Mononuclear cell (primary cell): Measurements from ENCODE around the gene PAIP2. TPM values are rescaled to one million over a fixed set of nuclear protein-coding genes. Genes with fewer than 3 reads are reported as not detected.
A peak's percentile ranks its signal among the peaks of the same experiment; 100 is the strongest.
"Not testable (repeated sequence)": the region's sequence is repeated elsewhere in the genome, so short reads cannot be mapped to it uniquely, and the experiment has no call there.

Experiments used
- H3K27me3 ChIP-seq: 2 replicates; pipeline ENCODE4 v1.6.0; 2011; ENCODE audit warnings: low read length, control low read depth; ENCODE audit not compliant: insufficient read depth
- H3K4me1 ChIP-seq: 2 replicates; pipeline ENCODE4 v1.5.1; 2011; ENCODE audit warnings: mild to moderate bottlenecking, low read length, control low read depth; ENCODE audit not compliant: insufficient read depth
- H3K4me3 ChIP-seq: 2 replicates; pipeline ENCODE4 v1.5.1; 2011; ENCODE audit warnings: mild to moderate bottlenecking, low read length, moderate library complexity
- H3K9me3 ChIP-seq: 2 replicates; pipeline ENCODE4 v1.5.1; 2011; ENCODE audit warnings: low read depth, mild to moderate bottlenecking, control low read depth, low read length
- total RNA-seq: library from RNA; depleted of rRNA; stranded (reverse); fragments of >200 nt; gene quantifications from one replicate; pipeline ENCODE4 v1.2.3, GENCODE V29; 2012

PAIP2 gene
- total RNA-seq, 1 donor = 129 TPM

GRCh38 chr5:139306197-139306596 is 35.5 kb upstream of the PAIP2 start:
- Histone ChIP-seq H3K4me3 (no peak overlapping the region), H3K9me3 (no peaks in the 10 kb centered on the region), H3K27me3 (no peaks in the 10 kb centered on the region), H3K4me1 (peaks cover 33% of the 10 kb centered on the region)

DNA sequence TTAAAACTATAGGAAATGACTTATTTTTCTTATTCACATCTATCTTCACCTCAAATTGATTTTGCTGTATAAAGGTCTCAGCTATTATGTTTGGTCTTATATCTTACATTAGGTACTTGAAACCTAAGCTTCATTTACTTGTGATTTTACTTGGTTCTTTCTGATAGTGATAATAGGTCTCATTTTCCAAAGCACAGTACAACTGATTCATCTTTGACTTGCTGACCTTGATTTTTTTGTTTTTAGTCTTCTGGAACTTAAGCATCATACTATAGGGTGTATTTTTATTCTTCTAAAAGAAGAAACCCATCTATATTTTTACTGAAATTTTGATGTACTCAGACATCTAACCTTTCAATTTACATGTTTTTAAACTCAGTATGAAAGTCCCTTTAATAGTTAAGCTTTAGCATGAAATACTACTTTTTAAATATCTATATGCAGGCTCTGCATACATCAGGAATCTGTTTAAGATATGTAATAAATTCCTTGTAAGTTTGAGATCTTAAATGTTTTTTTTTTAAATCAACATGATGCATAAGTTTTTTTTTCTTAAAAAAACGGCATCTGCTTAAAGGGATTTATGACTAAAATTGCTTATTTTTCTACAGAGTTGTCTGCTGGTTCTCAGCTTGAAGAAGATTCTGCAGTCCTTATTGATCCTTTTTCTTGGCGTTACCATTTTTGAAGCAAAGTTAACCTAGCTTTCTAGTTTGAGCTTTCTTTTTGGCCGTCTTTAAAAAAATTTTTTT is 34.9 kb upstream of the PAIP2 start:
- Histone ChIP-seq H3K4me3 (no peak overlapping the region), H3K4me1 (peaks cover 35% of the 10 kb centered on the region), H3K27me3 (no peaks in the 10 kb centered on the region), H3K9me3 (no peaks in the 10 kb centered on the region)

DNA sequence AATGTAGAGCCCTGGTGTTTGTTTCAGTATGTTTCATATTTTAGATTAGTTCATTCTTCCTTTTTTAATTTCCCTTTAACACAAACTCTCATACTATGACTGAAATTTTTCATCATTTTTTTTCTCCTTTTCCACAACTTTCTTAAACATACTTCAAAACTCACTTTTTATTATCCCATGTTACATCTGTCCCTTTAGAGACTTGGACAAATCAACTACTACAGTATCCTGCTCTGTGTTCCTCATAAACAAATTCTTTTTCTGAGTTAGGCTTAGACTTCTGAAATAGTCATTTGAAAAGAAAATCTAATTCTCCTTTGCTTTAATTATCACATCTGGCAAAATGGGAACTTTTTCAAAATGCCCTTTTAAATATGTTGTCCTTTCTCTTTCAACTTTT is 32.9 kb upstream of the PAIP2 start:
- no peaks in the 10 kb centered on the region for H3K27me3 ChIP-seq
- H3K4me1 ChIP-seq = peaks cover 34% of the 10 kb centered on the region
- no peak overlapping the region for H3K4me3 ChIP-seq
- no peaks in the 10 kb centered on the region for H3K9me3 ChIP-seq

DNA sequence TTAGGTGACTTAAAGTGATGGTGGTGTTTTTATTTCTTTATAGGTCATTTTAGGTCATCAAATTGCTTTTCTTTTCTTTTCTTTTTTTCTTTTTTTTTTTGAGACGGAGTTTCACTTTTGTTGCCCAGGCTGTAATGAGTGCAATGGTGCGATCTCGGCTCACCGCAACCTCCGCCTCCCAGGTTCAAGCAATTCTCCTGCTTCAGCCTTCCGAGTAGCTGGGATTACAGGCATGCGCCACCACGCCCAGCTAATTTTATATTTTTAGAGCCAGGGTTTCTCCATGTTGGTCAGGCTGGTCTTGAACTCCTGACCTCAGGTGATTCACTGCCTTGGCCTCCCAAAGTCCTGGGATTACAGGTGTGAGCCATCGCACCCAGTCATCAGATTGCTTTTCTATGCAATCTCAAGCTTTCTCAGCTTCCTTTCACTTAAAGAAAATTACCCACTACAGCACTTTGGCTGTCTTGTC is 30.9 kb upstream of the PAIP2 start:
- H3K27me3 ChIP-seq, H3K9me3 ChIP-seq, H3K4me3 ChIP-seq: not testable (repeated sequence)
- peaks cover 30% of the 10 kb centered on the region for H3K4me1 ChIP-seq

DNA sequence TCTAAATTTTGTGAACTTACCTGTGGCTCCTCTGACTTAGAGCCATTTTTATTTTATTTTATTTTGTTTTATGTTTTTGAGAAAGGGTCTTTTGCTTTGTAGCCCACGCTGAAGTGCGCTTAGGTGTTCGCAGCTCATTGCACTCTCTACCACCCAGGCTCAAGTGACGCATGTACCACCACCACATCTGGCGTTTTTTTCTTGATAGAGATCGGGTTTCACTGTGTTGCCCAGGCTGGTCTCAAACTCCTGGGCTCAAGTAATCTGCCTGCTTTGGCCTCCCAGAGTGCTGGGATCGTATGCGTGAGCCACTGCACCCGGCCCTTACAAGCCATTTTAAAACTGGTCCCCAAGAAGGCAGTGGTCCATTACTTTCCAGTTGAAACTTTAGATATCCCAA is 29.6 kb upstream of the PAIP2 start:
- peaks cover 30% of the 10 kb centered on the region for H3K4me1 ChIP-seq
- no peak overlapping the region for H3K4me3 ChIP-seq
- H3K9me3 ChIP-seq = no peaks in the 10 kb centered on the region
- no peaks in the 10 kb centered on the region for H3K27me3 ChIP-seq

DNA sequence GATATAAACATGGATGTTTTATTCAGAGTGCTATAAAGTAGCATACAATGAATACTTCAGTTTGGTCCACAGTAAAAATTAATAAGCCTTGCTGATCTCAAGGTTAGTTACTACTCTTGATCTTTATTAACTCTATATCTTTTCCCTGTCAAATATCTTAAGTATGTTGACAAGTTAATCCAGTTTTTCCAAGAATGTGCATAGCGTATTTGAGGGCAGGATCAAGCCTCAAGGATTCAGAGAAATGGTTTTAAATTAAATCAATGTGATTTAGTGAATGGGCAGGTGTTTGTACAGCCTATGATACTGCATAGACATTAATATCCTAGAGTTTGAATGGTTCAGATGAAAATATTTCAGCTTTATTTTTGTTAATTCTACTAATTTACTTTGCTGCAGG is 27.4 kb upstream of the PAIP2 start:
- H3K27me3 ChIP-seq = no peaks in the 10 kb centered on the region
- no peak overlapping the region for H3K4me3 ChIP-seq
- H3K4me1 ChIP-seq = peaks cover 21% of the 10 kb centered on the region
- H3K9me3 ChIP-seq = no peaks in the 10 kb centered on the region

DNA sequence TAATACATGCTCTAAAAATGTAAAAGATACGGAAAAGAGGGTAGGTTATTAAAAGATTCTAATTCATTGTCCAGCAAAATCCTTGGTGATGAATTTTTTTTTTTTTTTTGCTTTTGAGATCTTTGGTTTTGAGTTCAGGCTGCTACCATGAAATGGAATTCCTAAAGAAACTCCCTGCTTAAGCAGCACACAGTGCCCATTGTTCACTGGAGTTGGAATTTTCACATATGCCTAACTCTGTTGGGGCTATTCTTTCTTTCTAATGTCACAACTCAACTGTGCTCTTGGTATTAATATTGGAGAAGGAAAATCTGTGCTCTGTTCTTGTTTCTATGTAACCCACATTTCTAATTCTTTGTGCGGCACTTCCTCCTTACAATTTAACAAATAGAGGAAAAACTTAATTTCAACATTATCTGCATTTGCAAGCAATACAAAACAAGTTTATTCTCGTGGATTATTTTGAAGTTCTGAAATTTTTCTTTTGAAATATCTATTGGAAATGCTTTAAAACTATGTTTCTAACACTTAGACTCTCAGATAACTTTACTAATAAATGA is 26.5 kb upstream of the PAIP2 start:
- no peak overlapping the region for H3K4me3 ChIP-seq
- no peaks in the 10 kb centered on the region for H3K27me3 ChIP-seq
- peaks cover 21% of the 10 kb centered on the region for H3K4me1 ChIP-seq
- no peaks in the 10 kb centered on the region for H3K9me3 ChIP-seq

- H3K4me3 ChIP-seq = no peak overlapping the region
- peaks cover 3% of the 10 kb centered on the region for H3K4me1 ChIP-seq
- H3K27me3 ChIP-seq = no peaks in the 10 kb centered on the region
- H3K9me3 ChIP-seq = no peaks in the 10 kb centered on the region
Observed at GRCh38 chr5:139335811-139336210, 5.8 kb upstream of the PAIP2 start.

GRCh38 chr5:139340051-139340450 is 1.6 kb upstream of the PAIP2 start:
- Histone ChIP-seq H3K9me3 (no peaks in the 10 kb centered on the region), H3K27me3 (no peaks in the 10 kb centered on the region), H3K4me3 (no peak overlapping the region), H3K4me1 (peaks cover 38% of the 10 kb centered on the region)

DNA sequence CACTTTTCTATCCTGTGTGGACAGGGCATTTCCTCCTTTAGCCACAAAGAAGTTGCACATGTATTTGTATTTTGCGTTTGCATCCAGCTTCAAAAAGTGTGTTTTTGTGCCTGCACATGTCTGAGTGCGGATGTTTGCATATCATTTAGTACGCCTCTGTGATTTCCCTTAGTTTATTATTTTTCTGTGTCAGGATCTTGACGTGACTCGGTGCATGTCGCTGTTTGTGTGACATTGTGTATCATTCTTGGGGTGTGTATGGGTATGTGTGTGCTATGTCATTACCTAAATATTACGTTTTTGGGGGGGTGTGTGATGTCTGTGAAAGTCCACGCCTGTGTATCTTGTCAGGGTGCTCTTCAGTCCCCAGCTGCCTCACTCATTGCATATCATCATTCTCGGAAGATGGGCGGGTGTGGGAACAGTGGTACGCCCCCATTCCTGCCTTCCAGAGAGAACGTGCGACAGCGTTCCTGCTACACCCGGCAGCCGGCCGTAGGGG is 416 bp upstream of the PAIP2 start:
- Histone ChIP-seq H3K4me3 (peak overlapping the region; percentile 97), H3K27me3 (no peaks in the 10 kb centered on the region), H3K9me3 (no peaks in the 10 kb centered on the region), H3K4me1 (peaks cover 39% of the 10 kb centered on the region)

GRCh38 chr5:139342423-139342723 is 719 bp downstream of the PAIP2 start:
- Histone ChIP-seq H3K9me3 (no peaks in the 10 kb centered on the region), H3K27me3 (no peaks in the 10 kb centered on the region), H3K4me3 (peak overlapping the region; percentile 97), H3K4me1 (peaks cover 44% of the 10 kb centered on the region)

- H3K4me3 ChIP-seq = no peak overlapping the region
- peaks cover 44% of the 10 kb centered on the region for H3K4me1 ChIP-seq
- H3K27me3 ChIP-seq = no peaks in the 10 kb centered on the region
- H3K9me3 ChIP-seq = no peaks in the 10 kb centered on the region
Observed at GRCh38 chr5:139343476-139343875, 1.8 kb downstream of the PAIP2 start.

DNA sequence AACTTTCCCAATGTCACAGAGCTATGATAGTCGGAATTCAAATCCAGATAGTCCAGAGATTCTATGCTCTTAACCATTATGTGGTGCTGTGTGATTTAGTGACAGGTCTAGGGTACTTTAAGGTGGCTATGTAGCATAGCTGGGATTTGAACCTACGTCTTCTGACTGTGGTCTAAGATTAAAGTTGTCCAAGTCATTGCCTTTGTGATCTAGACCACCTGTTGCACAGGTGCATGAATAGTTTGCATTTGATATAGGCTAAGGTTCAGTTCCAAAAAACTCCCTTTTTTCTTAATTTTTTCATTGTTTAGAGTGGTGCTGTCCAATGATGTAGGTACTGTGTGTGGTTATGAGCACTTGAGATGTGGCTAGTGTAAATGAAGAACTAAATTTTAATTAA is 2.5 kb downstream of the PAIP2 start:
- Histone ChIP-seq H3K27me3 (no peaks in the 10 kb centered on the region), H3K4me1 (peaks cover 44% of the 10 kb centered on the region), H3K4me3 (no peak overlapping the region), H3K9me3 (no peaks in the 10 kb centered on the region)

- H3K4me3 ChIP-seq, H3K27me3 ChIP-seq, H3K9me3 ChIP-seq: not testable (repeated sequence)
- H3K4me1 ChIP-seq = peaks cover 44% of the 10 kb centered on the region
Observed at GRCh38 chr5:139345442-139345841, 3.8 kb downstream of the PAIP2 start.

DNA sequence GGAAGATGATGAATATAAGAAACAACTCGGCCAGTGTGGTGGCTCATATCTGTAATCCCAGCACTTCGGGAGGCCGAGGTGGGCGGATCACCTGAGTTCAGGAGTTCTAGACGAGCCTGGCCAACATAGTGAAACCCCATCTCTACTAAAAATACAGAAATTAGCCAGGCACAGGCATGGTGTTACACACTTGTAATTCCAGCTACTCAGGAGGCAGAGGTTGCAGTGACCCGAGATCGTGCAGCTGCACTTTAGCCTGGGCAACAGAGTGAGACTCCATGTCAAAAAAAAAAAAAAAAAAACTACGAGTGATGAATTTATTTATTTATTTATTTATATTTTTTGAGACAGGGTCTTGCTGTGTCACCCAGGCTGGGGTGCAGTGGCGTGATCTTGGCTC is 6.2 kb downstream of the PAIP2 start:
- not testable (repeated sequence) for H3K27me3 ChIP-seq, H3K9me3 ChIP-seq, H3K4me3 ChIP-seq
- H3K4me1 ChIP-seq = peaks cover 28% of the 10 kb centered on the region

DNA sequence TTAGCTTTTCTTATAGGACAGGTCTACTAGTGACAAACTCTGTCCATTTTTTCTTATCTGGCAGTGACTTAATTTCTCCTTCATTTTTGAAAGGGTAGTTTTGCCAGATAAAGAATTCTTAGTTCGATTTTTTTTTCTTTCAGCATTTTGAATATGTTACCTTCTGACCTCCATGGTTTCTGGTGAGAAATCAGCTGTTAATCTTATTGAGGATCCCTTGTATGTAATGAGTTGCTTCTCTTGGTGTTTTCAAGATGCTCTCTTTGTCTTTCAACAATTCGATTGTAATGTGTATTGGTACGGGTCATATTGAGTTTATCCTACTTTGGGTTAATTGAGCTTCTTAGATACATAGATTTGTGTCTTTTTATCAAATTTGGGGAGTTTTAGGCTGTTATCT is 12.5 kb downstream of the PAIP2 start:
- H3K9me3 ChIP-seq = no peaks in the 10 kb centered on the region
- no peaks in the 10 kb centered on the region for H3K4me1 ChIP-seq
- H3K4me3 ChIP-seq = no peak overlapping the region
- H3K27me3 ChIP-seq = no peaks in the 10 kb centered on the region
